ENCODE measurements around the gene ORC5.

DNA sequence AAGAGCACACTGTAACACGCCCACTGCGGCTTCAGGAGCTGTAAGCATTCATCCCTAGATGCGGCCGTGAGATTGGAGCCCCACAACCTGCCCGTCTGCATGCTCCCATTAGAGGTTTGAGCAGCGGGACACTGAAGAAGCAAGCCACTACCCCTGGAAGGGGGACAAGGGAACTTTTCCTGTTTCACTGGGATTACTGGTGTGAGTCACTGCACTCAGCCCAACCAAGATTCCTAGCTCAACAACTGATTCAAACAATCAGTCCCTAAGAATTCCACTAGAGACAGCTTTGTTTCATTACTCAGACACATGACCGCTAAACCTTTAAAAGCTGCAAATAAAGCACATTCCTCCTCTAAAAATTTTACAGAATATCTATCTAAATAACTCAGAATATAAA is 69.8 kb downstream of the ORC5 start:
- TF ChIP-seq, protein P1, sequence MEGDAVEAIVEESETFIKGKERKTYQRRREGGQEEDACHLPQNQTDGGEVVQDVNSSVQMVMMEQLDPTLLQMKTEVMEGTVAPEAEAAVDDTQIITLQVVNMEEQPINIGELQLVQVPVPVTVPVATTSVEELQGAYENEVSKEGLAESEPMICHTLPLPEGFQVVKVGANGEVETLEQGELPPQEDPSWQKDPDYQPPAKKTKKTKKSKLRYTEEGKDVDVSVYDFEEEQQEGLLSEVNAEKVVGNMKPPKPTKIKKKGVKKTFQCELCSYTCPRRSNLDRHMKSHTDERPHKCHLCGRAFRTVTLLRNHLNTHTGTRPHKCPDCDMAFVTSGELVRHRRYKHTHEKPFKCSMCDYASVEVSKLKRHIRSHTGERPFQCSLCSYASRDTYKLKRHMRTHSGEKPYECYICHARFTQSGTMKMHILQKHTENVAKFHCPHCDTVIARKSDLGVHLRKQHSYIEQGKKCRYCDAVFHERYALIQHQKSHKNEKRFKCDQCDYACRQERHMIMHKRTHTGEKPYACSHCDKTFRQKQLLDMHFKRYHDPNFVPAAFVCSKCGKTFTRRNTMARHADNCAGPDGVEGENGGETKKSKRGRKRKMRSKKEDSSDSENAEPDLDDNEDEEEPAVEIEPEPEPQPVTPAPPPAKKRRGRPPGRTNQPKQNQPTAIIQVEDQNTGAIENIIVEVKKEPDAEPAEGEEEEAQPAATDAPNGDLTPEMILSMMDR (IDR thresholded peaks at IDR 0.05; ENCODE audit: low read length), result no peak
- no peak for TF ChIP-seq EZH2 (IDR thresholded peaks at IDR 0.05; ENCODE audit: borderline replicate concordance, low read length)

Data from OCI-LY1 (cell line).